ENCODE measurements around the gene SLC17A3.

Gene SLC17A3

DNA sequence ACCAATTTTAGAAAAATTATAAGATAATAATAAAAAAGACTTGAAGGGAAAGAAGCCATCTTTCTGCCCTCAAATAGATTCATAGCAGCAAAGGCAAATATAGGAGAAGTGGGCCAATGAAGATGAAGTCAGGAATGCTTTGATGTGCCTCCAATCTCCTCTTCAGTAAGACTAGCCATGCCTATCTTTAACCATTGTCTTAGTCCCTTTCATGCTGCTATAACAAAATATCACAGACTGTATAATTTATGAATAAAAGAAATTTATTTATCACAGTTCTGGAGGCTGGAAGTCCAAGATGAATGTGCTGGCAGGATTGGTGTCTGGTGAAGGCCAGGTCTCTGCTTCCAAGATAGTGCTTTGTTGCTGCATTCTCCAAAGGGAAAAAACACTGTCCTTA is 18.8 kb upstream of the SLC17A3 start:
- DNase-seq (ENCODE audit: low read depth) = no peak
- TF ChIP-seq, protein P1, sequence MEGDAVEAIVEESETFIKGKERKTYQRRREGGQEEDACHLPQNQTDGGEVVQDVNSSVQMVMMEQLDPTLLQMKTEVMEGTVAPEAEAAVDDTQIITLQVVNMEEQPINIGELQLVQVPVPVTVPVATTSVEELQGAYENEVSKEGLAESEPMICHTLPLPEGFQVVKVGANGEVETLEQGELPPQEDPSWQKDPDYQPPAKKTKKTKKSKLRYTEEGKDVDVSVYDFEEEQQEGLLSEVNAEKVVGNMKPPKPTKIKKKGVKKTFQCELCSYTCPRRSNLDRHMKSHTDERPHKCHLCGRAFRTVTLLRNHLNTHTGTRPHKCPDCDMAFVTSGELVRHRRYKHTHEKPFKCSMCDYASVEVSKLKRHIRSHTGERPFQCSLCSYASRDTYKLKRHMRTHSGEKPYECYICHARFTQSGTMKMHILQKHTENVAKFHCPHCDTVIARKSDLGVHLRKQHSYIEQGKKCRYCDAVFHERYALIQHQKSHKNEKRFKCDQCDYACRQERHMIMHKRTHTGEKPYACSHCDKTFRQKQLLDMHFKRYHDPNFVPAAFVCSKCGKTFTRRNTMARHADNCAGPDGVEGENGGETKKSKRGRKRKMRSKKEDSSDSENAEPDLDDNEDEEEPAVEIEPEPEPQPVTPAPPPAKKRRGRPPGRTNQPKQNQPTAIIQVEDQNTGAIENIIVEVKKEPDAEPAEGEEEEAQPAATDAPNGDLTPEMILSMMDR (conservative IDR thresholded peaks at IDR 0.05; ENCODE audit: low read depth, low read length) = no peak

GRCh38 chr6:25889877-25890853 is 16.1 kb upstream of the SLC17A3 start:
- H3K4me3 ChIP-seq (ENCODE audit: low read depth, low read length) = no peak overlapping the region
- TF ChIP-seq, protein P1 (conservative IDR thresholded peaks at IDR 0.05; ENCODE audit: low read depth, low read length) = peak; percentile 61
- DNase-seq (ENCODE audit: low read depth) = peak; percentile 63

More for the DNA sequence above, 18.8 kb upstream of the SLC17A3 start:
- H3K4me3 ChIP-seq (ENCODE audit: low read depth, low read length) = no peak overlapping the region

DNA sequence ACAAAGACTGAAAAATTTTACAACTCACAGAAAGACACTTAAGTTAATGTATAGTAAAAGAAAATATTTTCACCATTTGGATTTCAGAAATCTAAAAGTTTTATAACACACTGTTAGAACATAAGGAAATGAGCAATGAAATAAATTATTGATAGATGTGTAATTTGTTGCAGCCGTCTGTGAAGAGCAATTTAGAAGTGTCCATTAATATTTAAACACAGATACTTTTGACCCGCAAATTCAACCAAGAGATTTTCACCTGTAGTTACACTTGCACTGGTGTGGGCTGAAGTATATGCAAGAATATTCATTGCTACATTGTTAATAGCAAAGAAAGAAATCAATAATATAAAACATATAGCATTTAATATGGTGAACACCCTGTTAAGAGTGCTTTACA is 14.6 kb upstream of the SLC17A3 start:
- H3K4me3 ChIP-seq (ENCODE audit: low read depth, low read length) = no peak overlapping the region

DNA sequence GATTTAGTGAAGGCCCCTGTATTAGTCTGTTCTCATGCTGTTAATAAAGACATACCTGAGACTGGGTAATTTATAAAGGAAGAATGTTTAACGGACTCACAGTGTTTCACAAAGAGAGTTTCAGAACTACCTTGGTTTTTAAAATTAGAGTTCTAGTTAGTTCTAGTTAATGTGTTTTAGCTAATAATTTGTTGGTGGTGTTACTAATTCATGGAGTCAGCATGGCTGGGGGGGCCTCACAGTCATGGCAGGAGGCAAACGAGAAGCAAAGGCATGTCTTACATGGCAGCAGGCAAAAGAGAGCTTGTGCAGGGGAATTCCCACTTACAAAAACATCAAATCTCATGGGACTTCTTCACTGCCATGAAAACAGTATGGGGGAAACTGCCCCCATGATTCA is 12.0 kb upstream of the SLC17A3 start:
- no peak overlapping the region for H3K4me3 ChIP-seq (ENCODE audit: low read depth, low read length)
- DNase-seq (ENCODE audit: low read depth) = no peak
- TF ChIP-seq, protein P1 (conservative IDR thresholded peaks at IDR 0.05; ENCODE audit: low read depth, low read length) = no peak

More for the DNA sequence above, 14.6 kb upstream of the SLC17A3 start:
- no peak for DNase-seq (ENCODE audit: low read depth)
- TF ChIP-seq, protein P1 (conservative IDR thresholded peaks at IDR 0.05; ENCODE audit: low read depth, low read length) = no peak

- TF ChIP-seq, protein P1 (conservative IDR thresholded peaks at IDR 0.05; ENCODE audit: low read depth, low read length) = no peak
- H3K4me3 ChIP-seq (ENCODE audit: low read depth, low read length) = no peak overlapping the region
- peak; percentile 85 for DNase-seq (ENCODE audit: low read depth)
Observed at GRCh38 chr6:25883991-25884390, 9.9 kb upstream of the SLC17A3 start.

- DNase-seq (ENCODE audit: low read depth) = no peak
- TF ChIP-seq, protein P1 (conservative IDR thresholded peaks at IDR 0.05; ENCODE audit: low read depth, low read length) = no peak
- no peak overlapping the region for H3K4me3 ChIP-seq (ENCODE audit: low read depth, low read length)
Observed at GRCh38 chr6:25883536-25883935, 9.5 kb upstream of the SLC17A3 start.

Measured in choroid plexus epithelial cell (primary cell).